HepG2 (cell line): Measurements from ENCODE around the gene PLPPR2. TPM values are rescaled to one million over a fixed set of nuclear protein-coding genes. Genes with fewer than 3 reads are reported as not detected.

Source experiments
- ATF1 ChIP-seq: IDR thresholded peaks from 2 replicates; pipeline ENCODE4 v1.6.1; 2016; ENCODE audit warnings: mild to moderate bottlenecking, control low read depth
- GABPB1 ChIP-seq: IDR thresholded peaks from 2 replicates; pipeline ENCODE4 v1.6.1; 2016; ENCODE audit warnings: mild to moderate bottlenecking, missing genetic modification reagents, moderate library complexity, missing compliant biosample characterization
- GLI4 ChIP-seq: sonication (generic); formaldehyde crosslinking; IDR thresholded peaks from 2 replicates; pipeline ENCODE4 v1.5.1; 2020; ENCODE audit warnings: missing genetic modification reagents, mild to moderate bottlenecking, moderate library complexity, borderline replicate concordance
- JDP2 ChIP-seq: sonication (generic); formaldehyde crosslinking; IDR thresholded peaks from 2 replicates; pipeline ENCODE4 v1.8.1; 2022; ENCODE audit warnings: missing genetic modification reagents, borderline replicate concordance
- LRRFIP1 ChIP-seq: sonication (generic); formaldehyde crosslinking; conservative IDR thresholded peaks from 2 replicates; pipeline ENCODE4 v1.4.0; 2020; ENCODE audit warnings: missing genetic modification reagents
- SIN3A ChIP-seq: IDR thresholded peaks from 2 replicates; pipeline ENCODE4 v1.6.1; 2011; ENCODE audit warnings: low read depth, mild to moderate bottlenecking, control low read depth, low read length, borderline replicate concordance
- SNAPC5 ChIP-seq: sonication (generic); formaldehyde crosslinking; IDR thresholded peaks from 2 replicates; pipeline ENCODE4 v1.8.1; 2023; ENCODE audit warnings: mild to moderate bottlenecking, missing genetic modification reagents, borderline replicate concordance
- SOX6 ChIP-seq, 2 experiments: fragments of 450-650 bp in 1 of 2; sonication (generic) in 1 of 2; formaldehyde crosslinking in 1 of 2; IDR thresholded peaks; 2 replicates each; pipeline versions ENCODE4 v1.4.0 to v1.6.1; 2017 to 2020; ENCODE audit warnings: antibody characterized with exemption in 1 of 2, mild to moderate bottlenecking in 1 of 2, missing genetic modification reagents in 1 of 2
- TBX2 ChIP-seq: sonication (generic); formaldehyde crosslinking; IDR thresholded peaks from 2 replicates; pipeline ENCODE4 v1.5.0; 2020; ENCODE audit warnings: missing genetic modification reagents, mild to moderate bottlenecking, borderline replicate concordance
- TFAP4 ChIP-seq: sonication (generic); IDR thresholded peaks from 2 replicates; pipeline ENCODE4 v1.6.1; 2016; ENCODE audit warnings: low read depth, borderline replicate concordance
- YY1 ChIP-seq: IDR thresholded peaks from 2 replicates; pipeline ENCODE4 v1.6.1; 2011; ENCODE audit warnings: low read length, low read depth, moderate library complexity, mild to moderate bottlenecking; ENCODE audit not compliant: insufficient read depth, insufficient replicate concordance
- ZBTB1 ChIP-seq: sonication (generic); formaldehyde crosslinking; IDR thresholded peaks from 2 replicates; pipeline ENCODE4 v1.4.0; 2020; ENCODE audit warnings: missing genetic modification reagents, borderline replicate concordance
- ZBTB25 ChIP-seq: IDR thresholded peaks from 2 replicates; pipeline ENCODE4 v1.6.1; 2018; ENCODE audit warnings: missing genetic modification reagents
- ZNF224 ChIP-seq: sonication (generic); formaldehyde crosslinking; IDR thresholded peaks from 2 replicates; pipeline ENCODE4 v1.5.0; 2020; ENCODE audit warnings: mild to moderate bottlenecking, missing genetic modification reagents
- ZNF3 ChIP-seq: IDR thresholded peaks from 2 replicates; pipeline ENCODE4 v1.7.0; 2017; ENCODE audit warnings: inconsistent platforms
- ZNF33B ChIP-seq: sonication (generic); formaldehyde crosslinking; IDR thresholded peaks from 2 replicates; pipeline ENCODE4 v1.5.1; 2020; ENCODE audit warnings: mild to moderate bottlenecking, missing genetic modification reagents
- ZNF451 ChIP-seq: sonication (generic); formaldehyde crosslinking; IDR thresholded peaks from 2 replicates; pipeline ENCODE4 v1.5.0; 2020; ENCODE audit warnings: mild to moderate bottlenecking, missing genetic modification reagents
- ZNF563 ChIP-seq: sonication (generic); formaldehyde crosslinking; IDR thresholded peaks from 2 replicates; pipeline ENCODE4 v1.8.0; 2022; ENCODE audit warnings: mild to moderate bottlenecking, moderate library complexity, missing genetic modification reagents
- ZNF589 ChIP-seq: sonication (generic); formaldehyde crosslinking; conservative IDR thresholded peaks from 2 replicates; pipeline ENCODE4 v1.8.0; 2022; ENCODE audit warnings: mild to moderate bottlenecking, moderate library complexity, missing genetic modification reagents
- ZNF639 ChIP-seq: conservative IDR thresholded peaks from 2 replicates; pipeline ENCODE4 v1.6.1; 2018; ENCODE audit warnings: missing genetic modification reagents
- ZNF660 ChIP-seq: sonication (generic); formaldehyde crosslinking; IDR thresholded peaks from 2 replicates; pipeline ENCODE4 v1.5.1; 2020; ENCODE audit warnings: mild to moderate bottlenecking, low read depth, missing genetic modification reagents, borderline replicate concordance
- polyA plus RNA-seq, 8 experiments: library from polyadenylated mRNA; depleted of rRNA in 3 of 8; stranded (reverse) in 7 of 8; unstranded in 1 of 8; fragments of >200 nt; fragmentation: Illumina TruSeq in 4 of 8; extraction: Trizol in 4 of 8; gene quantifications; 2 replicates each; pipeline versions ENCODE4 v1.2.1 to v1.2.3, GENCODE V29; 2011 to 2016; ENCODE audit warnings: low read depth in 4 of 8, missing spikeins in 1 of 8, mixed read lengths in 1 of 8; ENCODE audit not compliant: insufficient read depth in 1 of 8
- total RNA-seq, 5 experiments: library from RNA; depleted of rRNA; stranded (reverse); fragments of >200 nt; fragmentation: Illumina TruSeq; extraction: Trizol; gene quantifications; 2 replicates each; pipeline ENCODE4 v1.2.3, GENCODE V29; 2016; ENCODE audit warnings: low read depth in 1 of 5

PLPPR2 gene
- total and polyA plus RNA-seq, 2 of the 13 experiments (the other 11 are each of a cell fraction or from before 2014, with no cell fraction given), result 1.5 to 2.1 TPM

- TF ChIP-seq TFAP4 (no peak; the same call in 1 of the 2 replicates), ZNF224 (CRISPR knock-in tag) (peak; percentile 88; the same call in 1 of the 2 replicates), LRRFIP1 (CRISPR knock-in tag) (no peak), ATF1 (CRISPR knock-in tag) (peak; percentile 86), ZNF3 (no peak), ZNF660 (CRISPR knock-in tag) (no peak), ZBTB25 (CRISPR knock-in tag) (peak; percentile 67; the same call in 1 of the 2 replicates), GABPB1 (CRISPR knock-in tag) (peak; percentile 92), ZNF33B (CRISPR knock-in tag) (no peak; the same call in 1 of the 2 replicates), SNAPC5 (CRISPR knock-in tag) (no peak), ZNF589 (peak; percentile 64; the same call in 1 of the 2 replicates), TBX2 (CRISPR knock-in tag) (peak; percentile 56; the same call in 1 of the 2 replicates), ZNF451 (CRISPR knock-in tag) (peak; percentile 88), ZBTB1 (CRISPR knock-in tag) (no peak), SOX6 (IDR thresholded peaks at IDR 0.05) (no peak), SOX6 (CRISPR knock-in tag; IDR thresholded peaks at IDR 0.05) (no peak), YY1 (peak; percentile 86), SIN3A (no peak), JDP2 (CRISPR knock-in tag) (no peak), ZNF563 (CRISPR knock-in tag) (peak; percentile 87), ZNF639 (CRISPR knock-in tag) (peak; percentile 52; the same call in 1 of the 2 replicates), GLI4 (CRISPR knock-in tag) (0 out of 2 replicates have a peak, but pooled peaks have one; percentile 27)
Observed at GRCh38 chr19:11374433-11375142, 19.4 kb downstream of the PLPPR2 start, which contains the start of gene SWSAP1 (continued).
